ENCODE results near the gene ZNF716.
"Not testable (repeated sequence)": the region's sequence is repeated elsewhere in the genome, so short reads cannot be mapped to it uniquely, and the experiment has no call there.

Gene ZNF716

GRCh38 chr7:57427146-57427545 is 22.8 kb upstream of the ZNF716 start:
- DNase-seq: no peak

- DNase-seq: no peak
These were observed 22.4 kb upstream of the ZNF716 start for GRCh38 chr7:57427594-57427993.

- DNase-seq: no peak
These were observed 17.4 kb upstream of the ZNF716 start for GRCh38 chr7:57432583-57432982.

GRCh38 chr7:57437581-57437980 is 12.4 kb upstream of the ZNF716 start:
- no peak for DNase-seq

GRCh38 chr7:57438244-57438643 is 11.7 kb upstream of the ZNF716 start:
- no peak for DNase-seq

- no peak for DNase-seq
These were observed 6.4 kb upstream of the ZNF716 start for GRCh38 chr7:57443567-57443966.

GRCh38 chr7:57469186-57469828 is 19.3 kb downstream of the ZNF716 start:
- DNase-seq: not testable (repeated sequence)

GRCh38 chr7:57480304-57480703 is 30.3 kb downstream of the ZNF716 start:
- DNase-seq: not testable (repeated sequence)

GRCh38 chr7:57485022-57485421 is 35.0 kb downstream of the ZNF716 start:
- not testable (repeated sequence) for DNase-seq

GRCh38 chr7:57487957-57488356 is 38.0 kb downstream of the ZNF716 start:
- DNase-seq: no peak

GRCh38 chr7:57495111-57495510 is 45.1 kb downstream of the ZNF716 start:
- not testable (repeated sequence) for DNase-seq

GRCh38 chr7:57496395-57496794 is 46.4 kb downstream of the ZNF716 start:
- DNase-seq: no peak

GRCh38 chr7:57505176-57505575 is 55.2 kb downstream of the ZNF716 start:
- no peak for DNase-seq
